GM23338 (cell line): ENCODE measurements around the gene HOXD9.

Experiments used
- EZH2phosphoT487 ChIP-seq: fragments of 200-600 bp; sonication (generic); IDR thresholded peaks from one replicate; pipeline ENCODE4 v1.8.1; 2018; ENCODE audit warnings: antibody characterized with exemption; ENCODE audit not compliant: unreplicated experiment
- POLR2AphosphoS5 ChIP-seq: IDR thresholded peaks from 2 replicates; pipeline ENCODE4 v1.6.1; 2016; ENCODE audit warnings: antibody characterized with exemption, low read depth
- REST ChIP-seq: IDR thresholded peaks from one replicate; pipeline ENCODE4 v1.6.1; 2018; ENCODE audit warnings: antibody characterized with exemption; ENCODE audit not compliant: unreplicated experiment
- ZNF331 ChIP-seq: fragments of 250-450 bp; sonication (Bioruptor Pico); IDR thresholded peaks from 2 replicates; pipeline ENCODE4 v1.5.0; 2020; ENCODE audit warnings: low read depth, mild to moderate bottlenecking, moderate library complexity
- TF ChIP-seq, protein P1 (sequence below), 2 experiments: fragments of 200-600 bp in 1 of 2; sonication (generic) in 1 of 2; conservative IDR thresholded peaks; 2 replicates each; pipeline versions ENCODE4 v1.5.1 to v1.6.1; 2016 to 2017; ENCODE audit warnings: antibody characterized with exemption in 2 of 2, low read depth in 2 of 2, mild to moderate bottlenecking in 2 of 2, moderate library complexity in 1 of 2

- no peak for TF ChIP-seq REST
- TF ChIP-seq, protein P1, sequence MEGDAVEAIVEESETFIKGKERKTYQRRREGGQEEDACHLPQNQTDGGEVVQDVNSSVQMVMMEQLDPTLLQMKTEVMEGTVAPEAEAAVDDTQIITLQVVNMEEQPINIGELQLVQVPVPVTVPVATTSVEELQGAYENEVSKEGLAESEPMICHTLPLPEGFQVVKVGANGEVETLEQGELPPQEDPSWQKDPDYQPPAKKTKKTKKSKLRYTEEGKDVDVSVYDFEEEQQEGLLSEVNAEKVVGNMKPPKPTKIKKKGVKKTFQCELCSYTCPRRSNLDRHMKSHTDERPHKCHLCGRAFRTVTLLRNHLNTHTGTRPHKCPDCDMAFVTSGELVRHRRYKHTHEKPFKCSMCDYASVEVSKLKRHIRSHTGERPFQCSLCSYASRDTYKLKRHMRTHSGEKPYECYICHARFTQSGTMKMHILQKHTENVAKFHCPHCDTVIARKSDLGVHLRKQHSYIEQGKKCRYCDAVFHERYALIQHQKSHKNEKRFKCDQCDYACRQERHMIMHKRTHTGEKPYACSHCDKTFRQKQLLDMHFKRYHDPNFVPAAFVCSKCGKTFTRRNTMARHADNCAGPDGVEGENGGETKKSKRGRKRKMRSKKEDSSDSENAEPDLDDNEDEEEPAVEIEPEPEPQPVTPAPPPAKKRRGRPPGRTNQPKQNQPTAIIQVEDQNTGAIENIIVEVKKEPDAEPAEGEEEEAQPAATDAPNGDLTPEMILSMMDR (conservative IDR thresholded peaks at IDR 0.05; ENCODE audit: low read depth in 2 of 2) = peak; percentile 59 to 66
- TF ChIP-seq ZNF331 (CRISPR knock-in tag) = no peak
- peak; percentile 46 for TF ChIP-seq EZH2phosphoT487
- no peak for TF ChIP-seq POLR2AphosphoS5
These were observed 34.2 kb upstream of the HOXD9 start for GRCh38 chr2:176088048-176088936.
